SK-N-SH (cell line): ENCODE data around the gene KNDC1. TPM values are rescaled to one million over a fixed set of nuclear protein-coding genes. Genes with fewer than 3 reads are reported as not detected.
A peak's percentile ranks its signal among the peaks of the same experiment; 100 is the strongest.

Experiments
- CTCF ChIA-PET: fragments of 300-600, 350-600 bp; formaldehyde crosslinking; extraction: SDS; loops from one replicate; lab custom pipeline; 2021; lab: Yijun Ruan, JAX
- POLR2A ChIA-PET: fragments of 350-600 bp; sonication (Branson Sonifier 250); formaldehyde crosslinking; extraction: SDS; loops from one replicate; lab custom pipeline; 2020; ENCODE audit warnings: antibody characterized with exemption, inconsistent platforms; lab: Yijun Ruan, JAX
- DNase-seq: peaks from one replicate; pipeline ENCODE4 v3.0.0; 2012
- H2AFZ ChIP-seq: fragments of 200-600 bp; sonication (generic); 2 replicates; pipeline ENCODE4 v1.8.1; 2016; ENCODE audit warnings: antibody characterized with exemption, mild to moderate bottlenecking, low read depth
- H3F3A ChIP-seq: fragments of 200-600 bp; sonication (generic); replicated peaks from 2 replicates; pipeline ENCODE3; 2016; ENCODE audit warnings: antibody characterized with exemption, mild to moderate bottlenecking; ENCODE audit not compliant: insufficient read depth
- H3K27ac ChIP-seq, 2 experiments: fragments of 200-500 bp in 1 of 2; fragments of 200-600 bp in 1 of 2; sonication (Bioruptor generic) in 1 of 2; sonication (generic), shearing (Covaris generic) in 1 of 2; 2 replicates each; pipeline versions ENCODE4 v1.5.1 to v1.6.1; 2014 to 2016; ENCODE audit warnings: low read depth in 2 of 2, inconsistent platforms in 1 of 2, low read length in 1 of 2, mild to moderate bottlenecking in 1 of 2, mixed read lengths in 1 of 2
- H3K27me3 ChIP-seq: fragments of 200-600 bp; sonication (generic), shearing (Covaris generic); 2 replicates; pipeline ENCODE4 v1.6.1; 2016; ENCODE audit warnings: mixed run types; ENCODE audit not compliant: insufficient read depth
- H3K36me3 ChIP-seq, 2 experiments: fragments of 200-500 bp in 1 of 2; fragments of 200-600 bp in 1 of 2; sonication (Bioruptor generic) in 1 of 2; sonication (generic) in 1 of 2; replicated peaks in 1 of 2; 2 replicates each; pipeline versions ENCODE3 to v1.5.1; 2014 to 2016; ENCODE audit warnings: low read length in 1 of 2, mild to moderate bottlenecking in 1 of 2; ENCODE audit not compliant: insufficient read depth in 2 of 2, control insufficient read depth in 1 of 2
- H3K4me1 ChIP-seq, 2 experiments: fragments of 200-500 bp in 1 of 2; fragments of 200-600 bp in 1 of 2; sonication (Bioruptor generic) in 1 of 2; sonication (generic), shearing (Covaris generic) in 1 of 2; 2 replicates each; pipeline versions ENCODE4 v1.5.1 to v1.6.1; 2014 to 2016; ENCODE audit warnings: low read depth in 1 of 2, low read length in 1 of 2, mixed run types in 1 of 2; ENCODE audit not compliant: insufficient read depth in 2 of 2, control insufficient read depth in 1 of 2
- H3K4me2 ChIP-seq: fragments of 200-600 bp; sonication (generic), shearing (Covaris generic); 2 replicates; pipeline ENCODE4 v1.6.1; 2017; ENCODE audit warnings: mixed run types
- H3K4me3 ChIP-seq, 2 experiments: fragments of 200-500 bp in 1 of 2; fragments of 200-600 bp in 1 of 2; sonication (Bioruptor generic) in 1 of 2; sonication (generic), shearing (Covaris generic) in 1 of 2; 2 replicates each; pipeline versions ENCODE4 v1.5.1 to v1.8.1; 2014 to 2016; ENCODE audit warnings: low read depth in 2 of 2, inconsistent platforms in 1 of 2, low read length in 1 of 2, mild to moderate bottlenecking in 1 of 2, mixed read lengths in 1 of 2, moderate library complexity in 1 of 2
- H3K79me2 ChIP-seq: fragments of 200-600 bp; sonication (generic); 2 replicates; pipeline ENCODE4 v1.8.1; 2017; ENCODE audit warnings: mild to moderate bottlenecking; ENCODE audit not compliant: insufficient read depth
- H3K9ac ChIP-seq: fragments of 200-600 bp; sonication (generic); 2 replicates; pipeline ENCODE4 v1.6.1; 2017; ENCODE audit warnings: mixed run types
- H3K9me2 ChIP-seq: fragments of 200-600 bp; sonication (generic); 2 replicates; pipeline ENCODE4 v1.6.1; 2017; ENCODE audit warnings: mixed run types
- H3K9me3 ChIP-seq: fragments of 200-600 bp; sonication (generic); 2 replicates; pipeline ENCODE4 v1.6.1; 2017; ENCODE audit warnings: mixed run types, mild to moderate bottlenecking, moderate library complexity
- H4K20me1 ChIP-seq: fragments of 200-600 bp; sonication (generic); 2 replicates; pipeline ENCODE4 v1.6.1; 2017; ENCODE audit warnings: mild to moderate bottlenecking, mixed run types; ENCODE audit not compliant: insufficient read depth
- FOXM1 ChIP-seq: IDR thresholded peaks from 2 replicates; pipeline ENCODE4 v1.4.0; 2012; ENCODE audit warnings: low read depth, mild to moderate bottlenecking
- MXI1 ChIP-seq: IDR thresholded peaks from 2 replicates; pipeline ENCODE4 v1.6.1; 2012; ENCODE audit warnings: mild to moderate bottlenecking, low read depth, low read length, improper control_type of control experiment
- NFIC ChIP-seq: IDR thresholded peaks from 2 replicates; pipeline ENCODE4 v1.4.0; 2012; ENCODE audit warnings: borderline replicate concordance
- TAF1 ChIP-seq: IDR thresholded peaks from 2 replicates; pipeline ENCODE4 v1.6.1; 2012; ENCODE audit warnings: low read depth, mild to moderate bottlenecking, low read length, moderate library complexity, borderline replicate concordance
- TEAD4 ChIP-seq: IDR thresholded peaks from 2 replicates; pipeline ENCODE4 v1.4.0; 2012; ENCODE audit warnings: mild to moderate bottlenecking, borderline replicate concordance; ENCODE audit not compliant: insufficient read depth
- WGBS: methylation state at CpG from one replicate; pipeline ENCODE4 v1.1.6; 2017; ENCODE audit warnings: low lambda C conversion rate; 5-methylcytosine and 5-hydroxymethylcytosine counted together
- polyA plus RNA-seq, 3 experiments: library from polyadenylated mRNA; depleted of rRNA; stranded (reverse); fragments of >200 nt; gene quantifications; 2 replicates each; pipeline ENCODE4 v1.2.3, GENCODE V29; 2012
- TF ChIP-seq, protein P1 (sequence below): IDR thresholded peaks from 2 replicates; pipeline ENCODE4 v1.4.0; 2012; ENCODE audit warnings: low read depth, borderline replicate concordance
- TF ChIP-seq, protein P2 (sequence below): fragments of 150-350 bp; IDR thresholded peaks from 2 replicates; pipeline ENCODE4 v1.6.1; 2016; ENCODE audit warnings: mild to moderate bottlenecking, low read depth, low read length
- TF ChIP-seq, protein P3 (sequence below): IDR thresholded peaks from 2 replicates; pipeline ENCODE4 v1.4.0; 2012; ENCODE audit warnings: low read depth
- TF ChIP-seq, protein P4 (sequence below): IDR thresholded peaks from 2 replicates; pipeline ENCODE4 v1.4.0; 2012; ENCODE audit warnings: low read depth, borderline replicate concordance

The KNDC1 gene
- polyA plus RNA-seq, 1 of the 3 experiments (the other 2 are of a cell fraction): 1.4 TPM

DNA sequence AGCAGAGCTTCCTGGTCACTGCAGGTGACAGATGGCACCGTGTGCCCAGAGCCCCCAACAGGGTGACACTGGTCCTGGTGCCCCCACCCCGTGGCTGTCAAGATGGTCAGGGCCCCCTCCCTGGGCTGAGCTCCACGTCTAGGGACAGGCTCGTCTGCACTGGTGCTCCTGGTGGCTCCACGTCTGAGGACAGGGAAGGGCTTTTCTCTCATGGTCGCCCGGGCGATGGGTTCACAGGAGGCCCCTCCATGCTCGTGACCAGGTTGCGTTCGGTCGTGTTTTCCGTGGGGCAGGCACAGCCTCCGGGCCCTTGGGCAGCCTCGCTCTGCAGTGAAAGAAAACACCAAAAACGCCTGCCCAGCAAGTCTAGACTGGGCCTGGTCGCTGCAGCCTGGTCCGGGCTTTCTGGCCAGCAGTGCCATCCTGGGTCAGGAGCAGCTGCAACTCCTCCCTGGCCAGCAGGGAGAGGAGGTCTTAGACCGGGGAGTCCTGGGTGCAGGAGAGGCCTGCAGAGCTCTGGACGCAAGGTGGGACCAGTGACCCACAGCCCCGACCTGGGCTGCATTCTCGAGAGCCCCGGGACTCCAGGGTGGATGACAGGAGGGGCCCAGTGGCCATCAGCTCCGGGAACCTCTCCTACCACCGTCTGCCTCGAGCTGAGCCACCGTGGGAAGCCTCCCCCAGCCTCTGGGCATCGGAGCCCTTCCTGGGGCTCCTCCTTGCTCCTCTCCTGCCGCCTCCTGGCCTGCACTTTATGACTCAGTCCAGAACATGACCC lies 42.1 kb downstream of the KNDC1 start:
- H3K4me2 ChIP-seq: no peak overlapping the region
- H3K27ac ChIP-seq: no peak overlapping the region
- H3K4me3 ChIP-seq: no peak overlapping the region
- no peak overlapping the region for H3K9ac ChIP-seq
- 36% methylated on average over 16 of the region's 29 CpGs for WGBS
- TF ChIP-seq, protein P1, sequence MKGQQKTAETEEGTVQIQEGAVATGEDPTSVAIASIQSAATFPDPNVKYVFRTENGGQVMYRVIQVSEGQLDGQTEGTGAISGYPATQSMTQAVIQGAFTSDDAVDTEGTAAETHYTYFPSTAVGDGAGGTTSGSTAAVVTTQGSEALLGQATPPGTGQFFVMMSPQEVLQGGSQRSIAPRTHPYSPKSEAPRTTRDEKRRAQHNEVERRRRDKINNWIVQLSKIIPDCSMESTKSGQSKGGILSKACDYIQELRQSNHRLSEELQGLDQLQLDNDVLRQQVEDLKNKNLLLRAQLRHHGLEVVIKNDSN: no peak
- TF ChIP-seq, protein P2, sequence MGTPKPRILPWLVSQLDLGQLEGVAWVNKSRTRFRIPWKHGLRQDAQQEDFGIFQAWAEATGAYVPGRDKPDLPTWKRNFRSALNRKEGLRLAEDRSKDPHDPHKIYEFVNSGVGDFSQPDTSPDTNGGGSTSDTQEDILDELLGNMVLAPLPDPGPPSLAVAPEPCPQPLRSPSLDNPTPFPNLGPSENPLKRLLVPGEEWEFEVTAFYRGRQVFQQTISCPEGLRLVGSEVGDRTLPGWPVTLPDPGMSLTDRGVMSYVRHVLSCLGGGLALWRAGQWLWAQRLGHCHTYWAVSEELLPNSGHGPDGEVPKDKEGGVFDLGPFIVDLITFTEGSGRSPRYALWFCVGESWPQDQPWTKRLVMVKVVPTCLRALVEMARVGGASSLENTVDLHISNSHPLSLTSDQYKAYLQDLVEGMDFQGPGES: no peak
- no peak for TF ChIP-seq MXI1
- H3K27me3 ChIP-seq: 0 out of 2 replicates have a peak, but pooled peaks cover 5% of the 10 kb centered on the region
- no peaks in the 10 kb centered on the region for H3K79me2 ChIP-seq
- H3K9me2 ChIP-seq: no peaks in the 10 kb centered on the region
- H3K36me3 ChIP-seq: no peaks in the 10 kb centered on the region
- no peaks in the 10 kb centered on the region for H4K20me1 ChIP-seq
- no peaks in the 10 kb centered on the region for H3K4me1 ChIP-seq
- no peak for DNase-seq
- H2AFZ ChIP-seq: no peak overlapping the region
- CTCF ChIA-PET: no interaction called here
- H3K9me3 ChIP-seq: no peaks in the 10 kb centered on the region
- H3F3A ChIP-seq: no peaks in the 10 kb centered on the region
- POLR2A ChIA-PET: no interaction called here

DNA sequence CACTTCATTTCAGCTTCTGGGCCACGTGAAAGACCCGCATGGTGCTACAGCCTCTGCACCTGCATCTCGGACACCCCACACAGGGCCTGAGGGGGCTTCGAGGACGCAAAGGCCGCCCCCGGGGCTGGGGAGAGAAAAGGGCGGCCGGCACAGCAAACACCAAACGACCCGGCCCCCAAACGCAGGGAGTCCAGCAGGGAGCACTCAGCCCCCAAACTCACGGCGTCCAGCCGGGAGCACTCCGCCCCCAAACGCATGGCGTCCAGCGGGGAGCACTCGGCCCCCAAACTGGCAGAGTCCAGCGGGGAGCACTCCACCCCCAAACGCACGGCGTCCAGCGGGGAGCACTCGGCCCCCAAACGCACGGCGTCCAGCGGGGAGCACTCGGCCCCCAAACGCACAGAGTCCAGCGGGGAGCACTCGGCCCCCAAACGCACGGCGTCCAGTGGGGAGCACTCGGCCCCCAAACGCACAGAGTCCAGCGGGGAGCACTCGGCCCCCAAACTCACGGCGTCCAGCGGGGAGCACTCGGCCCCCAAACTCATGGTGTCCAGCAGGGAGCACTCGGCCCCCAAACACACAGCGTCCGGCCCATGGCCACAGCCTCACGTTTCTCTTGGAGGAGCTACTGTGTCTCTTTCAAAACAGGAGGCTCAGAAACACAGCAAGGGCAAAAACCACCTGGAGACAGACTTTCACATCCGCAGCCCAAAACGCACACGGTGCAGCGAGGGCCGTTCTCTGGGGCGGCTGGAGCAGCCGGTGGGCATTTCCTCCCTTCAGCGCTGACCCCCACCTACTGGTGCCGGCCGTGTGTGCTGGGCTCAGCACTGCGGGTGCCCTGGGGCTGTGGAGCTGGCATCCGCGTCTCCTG lies 43.0 kb downstream of the KNDC1 start:
- Histone ChIP-seq H3K4me3 (no peak overlapping the region), H3K9ac (no peak overlapping the region), H4K20me1 (no peaks in the 10 kb centered on the region), H3K9me3 (no peaks in the 10 kb centered on the region), H2AFZ (no peak overlapping the region), H3K9me2 (no peaks in the 10 kb centered on the region), H3K36me3 (no peaks in the 10 kb centered on the region), H3K27ac (no peak overlapping the region), H3F3A (no peaks in the 10 kb centered on the region), H3K79me2 (no peaks in the 10 kb centered on the region), H3K27me3 (0 out of 2 replicates have a peak, but pooled peaks cover 5% of the 10 kb centered on the region), H3K4me2 (no peak overlapping the region), H3K4me1 (no peaks in the 10 kb centered on the region)
- ChIA-PET CTCF (interaction anchor here (0.7 kb wide), 1 partner anchor 60 kb away, joined by 3 read pairs; no protein-coding TSS in a partner anchor), POLR2A (no interaction called here)
- WGBS: 25% methylated on average over 17 of the region's 62 CpGs
- peak; percentile 65 for DNase-seq
- TF ChIP-seq, protein P3, sequence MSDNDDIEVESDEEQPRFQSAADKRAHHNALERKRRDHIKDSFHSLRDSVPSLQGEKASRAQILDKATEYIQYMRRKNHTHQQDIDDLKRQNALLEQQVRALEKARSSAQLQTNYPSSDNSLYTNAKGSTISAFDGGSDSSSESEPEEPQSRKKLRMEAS: no peak
- TF ChIP-seq TAF1 (no peak), NFIC (no peak), FOXM1 (no peak), TEAD4 (no peak)
- TF ChIP-seq, protein P4, sequence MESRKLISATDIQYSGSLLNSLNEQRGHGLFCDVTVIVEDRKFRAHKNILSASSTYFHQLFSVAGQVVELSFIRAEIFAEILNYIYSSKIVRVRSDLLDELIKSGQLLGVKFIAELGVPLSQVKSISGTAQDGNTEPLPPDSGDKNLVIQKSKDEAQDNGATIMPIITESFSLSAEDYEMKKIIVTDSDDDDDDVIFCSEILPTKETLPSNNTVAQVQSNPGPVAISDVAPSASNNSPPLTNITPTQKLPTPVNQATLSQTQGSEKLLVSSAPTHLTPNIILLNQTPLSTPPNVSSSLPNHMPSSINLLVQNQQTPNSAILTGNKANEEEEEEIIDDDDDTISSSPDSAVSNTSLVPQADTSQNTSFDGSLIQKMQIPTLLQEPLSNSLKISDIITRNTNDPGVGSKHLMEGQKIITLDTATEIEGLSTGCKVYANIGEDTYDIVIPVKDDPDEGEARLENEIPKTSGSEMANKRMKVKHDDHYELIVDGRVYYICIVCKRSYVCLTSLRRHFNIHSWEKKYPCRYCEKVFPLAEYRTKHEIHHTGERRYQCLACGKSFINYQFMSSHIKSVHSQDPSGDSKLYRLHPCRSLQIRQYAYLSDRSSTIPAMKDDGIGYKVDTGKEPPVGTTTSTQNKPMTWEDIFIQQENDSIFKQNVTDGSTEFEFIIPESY: no peak
